ENCODE results near the gene PRR16. TPM values are rescaled to one million over a fixed set of nuclear protein-coding genes. Genes with fewer than 3 reads are reported as not detected.

PRR16 gene
- total RNA-seq, 1 experiment from 2014 or later: 5.0 TPM

DNA sequence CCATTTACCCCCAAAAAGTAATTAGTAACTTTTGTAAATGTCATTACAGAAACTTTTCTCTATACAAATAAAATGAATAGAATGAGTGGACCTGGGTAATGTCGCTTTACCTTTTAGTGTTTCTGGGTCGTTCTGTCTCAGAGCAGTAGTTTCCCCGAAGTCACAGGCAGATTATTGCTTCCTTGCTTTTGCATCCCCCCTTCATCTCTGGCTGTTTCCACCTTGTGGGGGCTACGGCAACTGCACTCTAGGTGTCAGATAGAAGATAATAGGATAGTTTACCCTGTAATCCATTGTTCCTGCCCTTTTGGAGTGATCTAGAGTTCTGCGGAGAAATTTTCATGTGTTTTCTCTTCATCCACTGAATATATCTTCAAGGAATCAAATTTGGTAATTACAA is 68.7 kb downstream of the PRR16 start:
- no peaks in the 10 kb centered on the region for H3K9me2 ChIP-seq (ENCODE audit: insufficient read depth)
- TF ChIP-seq, protein P1, sequence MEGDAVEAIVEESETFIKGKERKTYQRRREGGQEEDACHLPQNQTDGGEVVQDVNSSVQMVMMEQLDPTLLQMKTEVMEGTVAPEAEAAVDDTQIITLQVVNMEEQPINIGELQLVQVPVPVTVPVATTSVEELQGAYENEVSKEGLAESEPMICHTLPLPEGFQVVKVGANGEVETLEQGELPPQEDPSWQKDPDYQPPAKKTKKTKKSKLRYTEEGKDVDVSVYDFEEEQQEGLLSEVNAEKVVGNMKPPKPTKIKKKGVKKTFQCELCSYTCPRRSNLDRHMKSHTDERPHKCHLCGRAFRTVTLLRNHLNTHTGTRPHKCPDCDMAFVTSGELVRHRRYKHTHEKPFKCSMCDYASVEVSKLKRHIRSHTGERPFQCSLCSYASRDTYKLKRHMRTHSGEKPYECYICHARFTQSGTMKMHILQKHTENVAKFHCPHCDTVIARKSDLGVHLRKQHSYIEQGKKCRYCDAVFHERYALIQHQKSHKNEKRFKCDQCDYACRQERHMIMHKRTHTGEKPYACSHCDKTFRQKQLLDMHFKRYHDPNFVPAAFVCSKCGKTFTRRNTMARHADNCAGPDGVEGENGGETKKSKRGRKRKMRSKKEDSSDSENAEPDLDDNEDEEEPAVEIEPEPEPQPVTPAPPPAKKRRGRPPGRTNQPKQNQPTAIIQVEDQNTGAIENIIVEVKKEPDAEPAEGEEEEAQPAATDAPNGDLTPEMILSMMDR (conservative IDR thresholded peaks at IDR 0.05): no peak
- no peak for TF ChIP-seq EZH2 (IDR thresholded peaks at IDR 0.05; ENCODE audit: low read depth)
- no peaks in the 10 kb centered on the region for H3K36me3 ChIP-seq (ENCODE audit: low read depth)
- POLR2A ChIA-PET (ENCODE audit: unreplicated experiment): no interaction called here
- no peak overlapping the region for H3K4me2 ChIP-seq
- no peaks in the 10 kb centered on the region for H4K20me1 ChIP-seq (ENCODE audit: insufficient read depth)
- no peaks in the 10 kb centered on the region for H3K4me1 ChIP-seq (replicated peaks; ENCODE audit: insufficient read depth)
- CTCF ChIA-PET: no interaction called here
- H3K27me3 ChIP-seq (ENCODE audit: insufficient read depth, low read depth): no peaks in the 10 kb centered on the region
- DNase-seq: no peak
- no peak overlapping the region for H3K27ac ChIP-seq
- intact Hi-C loops (cut with micrococcal nuclease; ENCODE audit: unreplicated experiment): no loop called here
- H3K9me3 ChIP-seq (ENCODE audit: insufficient read depth, low read depth): no peaks in the 10 kb centered on the region
- no peak overlapping the region for H3K4me3 ChIP-seq
- BruUV-seq (replicated peaks): no TSS peak
- no peaks in the 10 kb centered on the region for H3F3A ChIP-seq (ENCODE audit: insufficient read depth, low read depth)
- no peaks in the 10 kb centered on the region for H3K79me2 ChIP-seq (ENCODE audit: low read depth)
- H2AFZ ChIP-seq: no peak overlapping the region

DNA sequence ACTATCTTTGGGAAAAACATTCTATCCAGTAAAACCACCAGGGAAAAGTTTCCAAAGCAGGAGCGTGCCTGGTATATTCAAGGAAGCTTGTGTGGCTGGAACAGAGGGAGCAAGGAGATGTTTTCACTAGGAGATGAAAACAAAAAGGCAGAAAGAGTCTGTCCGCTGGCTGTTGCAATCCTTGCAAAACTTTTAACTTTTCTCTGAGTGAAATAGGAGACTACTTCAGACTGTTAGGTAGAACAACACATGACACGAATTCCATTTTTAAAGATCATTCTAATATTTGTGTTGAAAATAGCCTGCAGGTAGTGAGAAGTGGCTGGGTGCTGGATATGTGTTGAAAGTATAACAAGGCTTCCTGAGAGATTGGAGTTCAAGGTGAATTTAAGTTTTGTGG is 69.5 kb downstream of the PRR16 start:
- no peaks in the 10 kb centered on the region for H3K9me2 ChIP-seq (ENCODE audit: insufficient read depth)
- no TSS peak for BruUV-seq (replicated peaks)
- ChIA-PET POLR2A (ENCODE audit: unreplicated experiment) (no interaction called here), CTCF (no interaction called here)
- H3K4me1 ChIP-seq (replicated peaks; ENCODE audit: insufficient read depth): no peaks in the 10 kb centered on the region
- H3K4me3 ChIP-seq: no peak overlapping the region
- H3K36me3 ChIP-seq (ENCODE audit: low read depth): no peaks in the 10 kb centered on the region
- H3K4me2 ChIP-seq: no peak overlapping the region
- no peaks in the 10 kb centered on the region for H4K20me1 ChIP-seq (ENCODE audit: insufficient read depth)
- H3K79me2 ChIP-seq (ENCODE audit: low read depth): no peaks in the 10 kb centered on the region
- DNase-seq: no peak
- intact Hi-C loops (cut with micrococcal nuclease; ENCODE audit: unreplicated experiment): no loop called here
- no peaks in the 10 kb centered on the region for H3F3A ChIP-seq (ENCODE audit: insufficient read depth, low read depth)
- no peak overlapping the region; the same call in 1 of the 2 replicates for H2AFZ ChIP-seq
- H3K27me3 ChIP-seq (ENCODE audit: insufficient read depth, low read depth): no peaks in the 10 kb centered on the region
- TF ChIP-seq, protein P1 (conservative IDR thresholded peaks at IDR 0.05): no peak
- TF ChIP-seq EZH2 (IDR thresholded peaks at IDR 0.05; ENCODE audit: low read depth): no peak
- H3K9me3 ChIP-seq (ENCODE audit: insufficient read depth, low read depth): no peaks in the 10 kb centered on the region
- no peak overlapping the region for H3K27ac ChIP-seq

DNA sequence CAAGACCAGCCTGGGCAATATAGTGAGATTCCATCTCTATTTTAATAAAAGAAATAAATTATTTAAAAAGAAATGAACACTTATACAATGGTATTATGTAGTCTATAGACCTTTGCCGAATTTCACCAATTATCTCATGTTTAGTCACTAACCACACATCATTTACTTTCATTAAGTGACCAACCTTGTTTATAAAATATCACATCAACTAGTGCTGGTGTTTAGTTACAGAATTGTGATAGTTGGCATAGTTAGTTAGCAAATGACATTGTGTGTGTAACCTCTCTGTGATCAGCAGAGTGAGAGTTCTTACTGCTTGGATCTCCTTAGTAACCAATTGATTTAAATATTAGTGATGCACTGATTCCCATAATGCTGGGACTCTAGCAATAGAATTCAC is 71.8 kb downstream of the PRR16 start:
- H2AFZ ChIP-seq: no peak overlapping the region
- H3F3A ChIP-seq (ENCODE audit: insufficient read depth, low read depth): no peaks in the 10 kb centered on the region
- H3K4me1 ChIP-seq (replicated peaks; ENCODE audit: insufficient read depth): no peaks in the 10 kb centered on the region
- H3K4me3 ChIP-seq: no peak overlapping the region
- H3K79me2 ChIP-seq (ENCODE audit: low read depth): no peaks in the 10 kb centered on the region
- CTCF ChIA-PET: no interaction called here
- H3K27me3 ChIP-seq (ENCODE audit: insufficient read depth, low read depth): no peaks in the 10 kb centered on the region
- H3K27ac ChIP-seq: no peak overlapping the region
- no peaks in the 10 kb centered on the region for H3K9me2 ChIP-seq (ENCODE audit: insufficient read depth)
- no peaks in the 10 kb centered on the region for H3K36me3 ChIP-seq (ENCODE audit: low read depth)
- intact Hi-C loops (cut with micrococcal nuclease; ENCODE audit: unreplicated experiment): no loop called here
- no peaks in the 10 kb centered on the region for H4K20me1 ChIP-seq (ENCODE audit: insufficient read depth)
- DNase-seq: no peak
- no peaks in the 10 kb centered on the region for H3K9me3 ChIP-seq (ENCODE audit: insufficient read depth, low read depth)
- no TSS peak for BruUV-seq (replicated peaks)
- no peak for TF ChIP-seq EZH2 (IDR thresholded peaks at IDR 0.05; ENCODE audit: low read depth)
- TF ChIP-seq, protein P1 (conservative IDR thresholded peaks at IDR 0.05): no peak
- no peak overlapping the region for H3K4me2 ChIP-seq
- POLR2A ChIA-PET (ENCODE audit: unreplicated experiment): no interaction called here
